Stimulated activated naive CD8-positive, alpha-beta T cell treated with anti-CD3 and anti-CD28 coated beads, Interleukin-15, amount 100 ng/mL, for 72 hours (primary cell): ENCODE data around the gene NF2.
"Not testable (repeated sequence)": the region's sequence is repeated elsewhere in the genome, so short reads cannot be mapped to it uniquely, and the experiment has no call there.

Experiments used
- ATAC-seq: fragments of 150-1000 bp; cut with Tn5 transposase; 2 replicates; pipeline ENCODE4 v1.10.0; 2021; ENCODE audit warnings: mild to moderate bottlenecking, moderate library complexity
- DNase-seq, 2 donors: peaks; one replicate each; pipeline ENCODE4 v3.0.0; 2021 to 2022
- H3K27ac Mint-ChIP-seq, 2 donors: one replicate each; pipeline ENCODE4 v1.8.0; 2022; ENCODE audit warnings: mild to moderate bottlenecking in 2 of 2, mixed read lengths in 2 of 2, moderate library complexity in 2 of 2
- H3K27me3 Mint-ChIP-seq: one replicate; pipeline ENCODE4 v1.8.0; 2022; ENCODE audit warnings: mixed read lengths
- H3K4me1 Mint-ChIP-seq: one replicate; pipeline ENCODE4 v1.8.0; 2022; ENCODE audit warnings: mild to moderate bottlenecking, mixed read lengths
- H3K4me3 Mint-ChIP-seq, 2 donors: one replicate each; pipeline ENCODE4 v1.8.0; 2022; ENCODE audit warnings: mild to moderate bottlenecking in 2 of 2, mixed read lengths in 2 of 2, moderate library complexity in 1 of 2
- H3K9me3 Mint-ChIP-seq, 2 donors: one replicate each; pipeline ENCODE4 v1.8.0; 2022; ENCODE audit warnings: mixed read lengths in 2 of 2

NF2 gene

GRCh38 chr22:29603358-29604075 is at the start of gene NF2:
Gene NF2 (plus strand): TSS chr22:29603633. CDS start chr22:29603999, 366 bp downstream.
- Mint-ChIP-seq H3K9me3 (no peaks in the 10 kb centered on the region), H3K4me3 (peak within 1 kb of the TSS; percentile 97 to 98)

GRCh38 chr22:29555065-29555644 is 48.3 kb upstream of the NF2 start:
- DNase-seq (no peak), ATAC-seq (no peak)
- peak overlapping the region in 1 of 2 donors; percentile 14 for H3K27ac Mint-ChIP-seq
- H3K9me3 Mint-ChIP-seq: no peaks in the 10 kb centered on the region
- no peaks in the 10 kb centered on the region for H3K27me3 Mint-ChIP-seq
- peaks cover 12% of the 10 kb centered on the region for H3K4me1 Mint-ChIP-seq
- peak overlapping the region in 1 of 2 donors; percentile 3 for H3K4me3 Mint-ChIP-seq

More at GRCh38 chr22:29603358-29604075, at the start of gene NF2:
- Mint-ChIP-seq H3K4me1 (peaks cover 33% of the 10 kb centered on the region), H3K27me3 (no peaks in the 10 kb centered on the region), H3K27ac (peak within 1 kb of the TSS; percentile 97)
- ATAC-seq (peak; percentile 97), DNase-seq (peak; percentile 98 to 100)

GRCh38 chr22:29559030-29559429 is 44.4 kb upstream of the NF2 start:
- no peak for ATAC-seq
- no peak for DNase-seq
- no peaks in the 10 kb centered on the region for H3K9me3 Mint-ChIP-seq
- H3K4me1 Mint-ChIP-seq: peaks cover 7% of the 10 kb centered on the region
- H3K27ac Mint-ChIP-seq: no peak overlapping the region
- H3K27me3 Mint-ChIP-seq: no peaks in the 10 kb centered on the region
- no peak overlapping the region for H3K4me3 Mint-ChIP-seq

GRCh38 chr22:29559853-29560252 is 43.6 kb upstream of the NF2 start:
- H3K27me3 Mint-ChIP-seq: no peaks in the 10 kb centered on the region
- H3K4me1 Mint-ChIP-seq: peaks cover under 1% of the 10 kb centered on the region
- no peak for ATAC-seq
- no peak for DNase-seq
- H3K9me3 Mint-ChIP-seq: no peaks in the 10 kb centered on the region
- no peak overlapping the region for H3K4me3 Mint-ChIP-seq
- H3K27ac Mint-ChIP-seq: no peak overlapping the region

GRCh38 chr22:29563652-29564460 is 39.6 kb upstream of the NF2 start:
- Mint-ChIP-seq H3K9me3 (no peaks in the 10 kb centered on the region), H3K27me3 (no peaks in the 10 kb centered on the region), H3K4me1 (no peaks in the 10 kb centered on the region), H3K4me3 (no peak overlapping the region), H3K27ac (no peak overlapping the region)
- ATAC-seq (no peak), DNase-seq (no peak)

GRCh38 chr22:29566513-29566912 is 36.9 kb upstream of the NF2 start:
- not testable (repeated sequence) for H3K27me3 Mint-ChIP-seq, H3K9me3 Mint-ChIP-seq, H3K4me1 Mint-ChIP-seq, H3K27ac Mint-ChIP-seq, ATAC-seq, H3K4me3 Mint-ChIP-seq, DNase-seq

GRCh38 chr22:29567338-29567737 is 36.1 kb upstream of the NF2 start:
- H3K4me3 Mint-ChIP-seq: no peak overlapping the region
- H3K27me3 Mint-ChIP-seq: no peaks in the 10 kb centered on the region
- no peaks in the 10 kb centered on the region for H3K9me3 Mint-ChIP-seq
- H3K4me1 Mint-ChIP-seq: peaks cover 7% of the 10 kb centered on the region
- ATAC-seq (no peak), DNase-seq (no peak)
- H3K27ac Mint-ChIP-seq: no peak overlapping the region

GRCh38 chr22:29569011-29569678 is 34.3 kb upstream of the NF2 start:
- H3K27ac Mint-ChIP-seq: peak overlapping the region in 1 of 2 donors; percentile 0
- DNase-seq (no peak), ATAC-seq (no peak)
- no peak overlapping the region for H3K4me3 Mint-ChIP-seq
- no peaks in the 10 kb centered on the region for H3K9me3 Mint-ChIP-seq
- peaks cover 7% of the 10 kb centered on the region for H3K4me1 Mint-ChIP-seq
- H3K27me3 Mint-ChIP-seq: no peaks in the 10 kb centered on the region

GRCh38 chr22:29570456-29570855 is 33.0 kb upstream of the NF2 start:
- no peaks in the 10 kb centered on the region for H3K9me3 Mint-ChIP-seq
- DNase-seq (no peak), ATAC-seq (no peak)
- H3K4me3 Mint-ChIP-seq: no peak overlapping the region
- H3K27ac Mint-ChIP-seq: no peak overlapping the region
- no peaks in the 10 kb centered on the region for H3K27me3 Mint-ChIP-seq
- peaks cover 7% of the 10 kb centered on the region for H3K4me1 Mint-ChIP-seq

GRCh38 chr22:29570912-29571549 is 32.4 kb upstream of the NF2 start:
- ATAC-seq (no peak), DNase-seq (no peak)
- Mint-ChIP-seq H3K27ac (no peak overlapping the region), H3K4me3 (no peak overlapping the region), H3K9me3 (no peaks in the 10 kb centered on the region), H3K27me3 (no peaks in the 10 kb centered on the region), H3K4me1 (peaks cover 7% of the 10 kb centered on the region)

GRCh38 chr22:29574762-29575450 is 28.5 kb upstream of the NF2 start:
- Mint-ChIP-seq H3K9me3 (no peaks in the 10 kb centered on the region), H3K4me1 (peaks cover 12% of the 10 kb centered on the region), H3K27ac (no peak overlapping the region), H3K27me3 (no peaks in the 10 kb centered on the region), H3K4me3 (no peak overlapping the region)
- ATAC-seq (no peak), DNase-seq (no peak)

- Mint-ChIP-seq H3K27me3 (no peaks in the 10 kb centered on the region), H3K9me3 (no peaks in the 10 kb centered on the region), H3K4me1 (peaks cover 34% of the 10 kb centered on the region), H3K4me3 (no peak overlapping the region), H3K27ac (no peak overlapping the region)
- ATAC-seq (no peak), DNase-seq (no peak)
Observed at GRCh38 chr22:29578462-29579200, 24.8 kb upstream of the NF2 start.

- peak; percentile 61 for ATAC-seq
- peak overlapping the region; percentile 91 to 94 for H3K4me3 Mint-ChIP-seq
- no peaks in the 10 kb centered on the region for H3K27me3 Mint-ChIP-seq
- no peaks in the 10 kb centered on the region for H3K9me3 Mint-ChIP-seq
- H3K27ac Mint-ChIP-seq: peak overlapping the region; percentile 94
- no peak for DNase-seq
- H3K4me1 Mint-ChIP-seq: peaks cover 34% of the 10 kb centered on the region
Observed at GRCh38 chr22:29580200-29580810, 23.1 kb upstream of the NF2 start.

GRCh38 chr22:29581799-29582198 is 21.6 kb upstream of the NF2 start:
- Mint-ChIP-seq H3K4me3 (peak overlapping the region; percentile 91 to 94), H3K27me3 (no peaks in the 10 kb centered on the region), H3K9me3 (no peaks in the 10 kb centered on the region), H3K4me1 (peaks cover 34% of the 10 kb centered on the region), H3K27ac (peak overlapping the region in 1 of 2 donors; percentile 13)
- ATAC-seq (no peak), DNase-seq (no peak)
